ENCODE measurements around the gene KLF16. TPM values are rescaled to one million over a fixed set of nuclear protein-coding genes. Genes with fewer than 3 reads are reported as not detected.

The KLF16 gene
- total RNA-seq, 1 experiment from 2014 or later = 25.2 TPM

DNA sequence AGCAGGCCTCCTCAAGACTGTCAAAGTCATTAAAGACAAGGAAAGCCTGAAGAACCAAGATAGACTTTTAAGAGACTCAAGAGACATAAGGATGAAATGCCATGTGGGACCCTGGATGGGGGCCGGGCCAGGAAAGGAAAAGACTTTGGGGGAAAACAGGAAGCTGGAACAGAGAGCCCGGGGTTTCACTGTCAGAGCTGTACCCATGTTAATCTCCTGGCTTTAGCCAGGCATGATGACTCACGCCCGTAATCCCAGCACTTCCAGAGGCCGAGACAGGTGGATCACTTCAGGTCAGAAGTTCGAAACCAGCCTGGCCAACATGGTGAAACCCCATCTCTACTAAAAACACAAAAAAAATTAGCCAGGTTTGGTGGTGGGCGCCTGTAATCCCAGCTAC lies 5.6 kb upstream of the KLF16 start:
- no peak for DNase-seq (ENCODE audit: low spot score)

DNA sequence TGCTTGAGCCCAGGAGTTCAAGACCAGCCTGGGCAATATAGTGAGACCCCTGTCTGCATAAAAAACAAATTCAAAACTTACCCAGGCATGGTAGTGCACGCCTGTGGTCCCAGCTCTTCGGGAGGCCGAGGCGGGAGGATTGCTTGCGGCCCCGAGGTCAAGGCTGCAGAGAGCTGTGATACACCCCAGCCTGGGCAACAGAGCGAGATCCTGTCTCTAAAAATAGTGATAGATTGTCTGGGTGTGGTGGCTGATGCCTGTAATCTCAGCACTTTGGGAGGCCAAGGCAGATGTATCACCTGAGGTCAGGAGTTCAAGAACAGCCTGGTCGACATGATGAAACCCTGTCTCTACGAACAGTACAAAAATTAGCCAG lies 4.0 kb upstream of the KLF16 start:
- no peak for DNase-seq (ENCODE audit: low spot score)

DNA sequence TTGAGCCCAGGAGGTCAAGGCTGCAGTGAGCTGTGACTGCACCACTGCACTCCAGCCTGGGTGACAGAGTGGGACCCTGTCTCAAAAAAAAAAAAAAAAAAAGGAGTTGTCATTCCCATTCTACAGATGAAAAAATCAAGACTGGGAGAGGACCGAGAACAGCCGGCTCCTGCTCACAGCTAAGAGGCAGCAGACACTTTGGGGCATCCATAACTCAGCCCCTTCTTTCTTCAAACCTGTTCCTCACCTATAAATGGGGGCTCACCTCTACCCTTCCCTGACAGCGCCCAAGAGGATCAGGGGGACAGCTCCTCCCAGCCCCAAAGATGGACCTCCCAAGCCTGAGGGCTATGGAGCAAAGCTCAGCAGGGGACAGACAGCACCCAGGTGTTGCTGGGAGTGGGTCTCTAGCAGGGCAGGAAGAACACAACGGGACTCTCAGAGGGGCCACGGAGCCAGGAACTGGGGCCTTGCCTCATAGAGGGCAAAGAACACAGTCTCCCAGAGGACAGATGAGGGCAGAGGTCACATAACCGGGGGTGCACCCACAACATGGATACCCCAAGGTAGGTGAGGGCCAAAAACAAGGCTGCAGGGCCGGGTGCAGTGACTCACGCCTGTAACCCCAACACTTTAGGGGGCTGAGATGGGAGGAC lies 3.4 kb upstream of the KLF16 start:
- no peak for DNase-seq (ENCODE audit: low spot score)

DNA sequence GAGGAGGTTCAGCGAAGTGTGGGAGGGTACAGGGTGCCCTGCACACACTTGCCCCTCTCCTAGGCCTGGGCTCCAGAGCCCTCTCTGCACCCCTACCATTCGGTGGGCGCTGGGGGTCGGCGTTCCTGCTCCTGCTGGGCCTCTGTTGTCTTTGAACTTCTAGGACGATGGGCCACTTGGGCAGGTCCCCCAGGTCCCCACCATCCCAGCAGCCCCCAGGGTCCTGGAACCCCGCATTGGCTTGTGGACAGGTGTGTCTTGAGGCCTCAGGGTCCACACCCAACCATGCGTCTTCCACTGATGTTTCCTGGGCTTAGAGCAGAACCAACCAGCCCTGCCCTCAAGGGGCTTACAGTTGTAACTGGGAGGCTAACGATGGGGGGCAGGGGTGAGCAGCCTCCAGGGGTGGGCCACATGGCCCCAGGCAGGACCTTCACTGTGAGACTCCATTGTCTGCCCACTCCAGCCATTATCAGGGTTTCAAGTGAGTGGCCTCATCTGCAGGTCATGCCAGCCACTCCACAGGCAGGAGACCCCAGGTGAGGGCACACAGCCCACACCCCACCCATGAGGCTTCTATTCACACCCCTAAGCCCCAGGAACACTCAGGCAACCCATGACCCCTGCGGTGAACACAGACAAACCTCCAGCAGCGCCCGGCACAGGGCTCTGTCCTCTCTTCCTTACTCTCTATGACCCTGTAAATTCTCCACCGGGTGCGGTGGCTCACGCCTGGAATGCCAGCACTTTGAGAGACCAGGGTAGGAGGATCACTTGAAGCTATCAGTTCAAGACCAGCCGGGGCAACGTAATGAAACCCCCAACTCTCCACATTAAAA lies 2.0 kb upstream of the KLF16 start:
- no peak for DNase-seq (ENCODE audit: low spot score)

DNA sequence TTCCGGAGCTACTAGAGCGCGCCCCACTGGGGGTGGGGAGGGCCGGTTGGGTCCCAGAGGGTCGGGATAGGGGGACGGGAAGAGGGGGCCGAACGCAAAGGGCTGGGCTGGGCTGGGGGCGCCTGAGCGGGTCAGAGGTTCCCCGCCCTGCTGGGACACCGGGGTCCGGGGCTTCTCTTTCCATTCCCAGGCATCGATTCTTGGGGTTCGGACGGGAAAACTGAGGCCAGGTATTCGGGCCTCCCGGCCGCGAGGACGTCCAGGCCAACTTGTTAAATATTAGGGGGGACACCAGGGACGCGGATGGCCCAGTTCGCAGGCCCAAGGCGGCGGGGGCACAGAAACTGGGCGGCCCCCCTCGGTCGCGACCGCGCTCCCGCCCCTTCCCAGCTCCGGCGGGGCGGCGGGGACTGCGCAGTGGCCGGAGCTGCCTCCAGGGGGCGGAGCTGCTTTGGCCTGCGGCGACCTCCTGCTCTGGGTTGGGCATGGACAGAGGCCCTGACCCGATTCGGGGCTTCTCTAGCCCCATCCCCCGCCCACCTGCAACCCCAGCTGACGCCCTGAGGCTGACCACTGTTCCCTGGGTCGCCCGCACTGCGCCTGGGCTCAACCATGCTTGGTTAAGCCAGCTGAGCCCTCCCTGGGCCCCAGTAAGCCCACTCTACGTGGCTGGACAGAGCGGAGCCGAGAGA lies 1.2 kb upstream of the KLF16 start:
- peak; percentile 60 for DNase-seq (ENCODE audit: low spot score)

DNA sequence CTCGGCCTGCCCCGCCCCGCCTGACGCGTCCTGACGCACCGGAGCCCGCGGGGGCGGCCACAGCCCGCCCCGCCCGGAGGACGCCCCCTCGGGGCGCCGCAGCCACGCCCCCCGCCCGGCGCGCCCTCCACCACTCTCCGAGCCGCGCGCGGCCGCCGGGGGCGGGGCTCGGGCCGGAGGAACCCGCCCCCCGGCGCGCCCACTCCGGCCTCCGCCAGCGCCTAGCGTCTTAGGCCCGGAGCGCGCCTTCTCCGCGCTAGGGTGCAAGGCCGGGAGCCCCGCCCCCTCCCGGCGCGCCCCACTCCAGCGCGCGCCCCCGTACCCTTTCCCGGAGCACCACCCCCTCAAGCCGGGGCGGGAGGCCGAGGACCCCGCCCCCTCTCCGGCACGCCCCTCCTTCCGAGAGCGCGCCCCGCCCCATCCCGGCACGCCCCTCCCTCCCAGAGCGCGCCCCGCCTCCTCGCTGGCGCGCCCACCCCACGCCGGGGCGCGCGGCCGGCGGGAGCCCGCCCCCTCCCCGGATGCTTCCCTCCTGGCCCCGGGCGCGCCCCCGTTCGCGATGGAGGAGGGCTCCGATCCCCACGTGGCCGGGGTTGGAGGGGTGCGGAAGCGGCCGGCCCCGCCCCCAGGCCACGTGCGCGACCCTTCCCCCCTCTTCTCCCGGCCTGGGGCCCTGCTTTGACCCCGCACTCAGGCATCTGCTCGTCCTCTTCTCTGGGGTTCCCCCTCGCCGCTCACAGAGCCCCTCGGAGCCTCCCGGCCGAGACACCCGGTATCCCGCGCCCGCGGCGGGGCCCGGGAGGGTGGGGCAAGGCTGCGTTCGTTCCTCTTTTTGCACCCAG lies 480 bp upstream of the KLF16 start:
- peak; percentile 85 for DNase-seq (ENCODE audit: low spot score)

DNA sequence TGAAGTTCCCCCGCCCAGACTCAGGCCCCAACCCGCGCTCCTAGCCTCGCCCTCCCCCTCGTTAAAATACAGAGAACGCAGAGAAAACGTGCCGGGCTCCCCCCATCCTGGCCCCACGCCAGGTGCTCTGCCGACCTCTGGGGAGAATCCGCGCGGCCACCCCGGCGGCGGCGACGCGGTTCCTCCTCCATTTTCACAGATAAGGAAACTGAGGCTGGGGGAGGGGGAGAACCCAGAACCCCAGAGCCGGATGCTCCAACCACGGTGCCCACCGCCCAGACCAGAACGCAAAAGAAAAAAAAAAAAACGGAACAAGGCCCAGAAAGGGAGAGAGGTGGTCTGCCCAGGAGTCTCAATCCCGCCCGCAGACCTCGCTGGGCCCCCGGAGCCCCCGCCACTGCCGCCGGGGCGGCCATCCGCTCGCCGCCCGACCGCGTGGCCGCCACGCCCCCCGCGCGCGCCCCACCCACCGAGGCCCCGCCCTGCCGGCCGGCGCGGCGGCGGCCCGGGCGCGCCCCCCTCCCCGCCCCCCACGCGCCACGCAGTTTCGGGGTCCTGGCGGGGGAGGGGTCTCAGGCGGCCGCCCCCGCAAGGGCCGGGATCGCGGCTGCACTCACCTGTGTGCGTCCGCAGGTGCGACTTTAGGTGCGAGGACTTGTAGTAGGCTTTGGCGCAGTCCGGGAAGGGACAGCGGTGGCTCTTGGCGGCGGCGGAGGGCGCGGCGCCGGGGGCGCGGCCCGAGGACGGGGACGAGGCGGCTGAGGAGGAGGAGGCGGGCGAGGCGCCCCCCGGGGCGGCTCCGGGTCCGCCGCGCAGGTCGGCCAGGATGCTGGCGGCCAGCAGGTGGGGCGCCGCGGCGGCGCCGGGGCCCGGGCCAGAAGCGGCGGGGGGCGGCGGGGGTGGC lies 703 bp downstream of the KLF16 start:
- peak; percentile 12 for DNase-seq (ENCODE audit: low spot score)

DNA sequence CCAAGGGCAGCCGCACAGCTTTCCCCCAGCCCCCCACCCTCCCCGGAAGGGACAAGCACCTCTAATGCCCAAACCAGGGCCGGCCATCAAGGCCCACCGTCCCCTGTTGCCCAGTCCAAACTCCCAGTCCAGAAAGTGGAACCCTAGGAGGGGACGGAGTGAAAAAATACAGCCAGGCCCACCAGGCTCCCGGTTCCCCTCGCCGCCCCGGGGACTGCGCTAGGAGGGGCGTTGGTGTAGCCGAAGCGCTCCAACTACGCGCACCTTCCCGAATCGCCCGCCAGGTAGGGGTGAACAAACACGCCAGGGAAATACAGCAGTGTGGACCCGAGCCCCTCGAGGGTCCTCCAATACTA lies 1.3 kb downstream of the KLF16 start:
- peak; percentile 18 for DNase-seq (ENCODE audit: low spot score)

DNA sequence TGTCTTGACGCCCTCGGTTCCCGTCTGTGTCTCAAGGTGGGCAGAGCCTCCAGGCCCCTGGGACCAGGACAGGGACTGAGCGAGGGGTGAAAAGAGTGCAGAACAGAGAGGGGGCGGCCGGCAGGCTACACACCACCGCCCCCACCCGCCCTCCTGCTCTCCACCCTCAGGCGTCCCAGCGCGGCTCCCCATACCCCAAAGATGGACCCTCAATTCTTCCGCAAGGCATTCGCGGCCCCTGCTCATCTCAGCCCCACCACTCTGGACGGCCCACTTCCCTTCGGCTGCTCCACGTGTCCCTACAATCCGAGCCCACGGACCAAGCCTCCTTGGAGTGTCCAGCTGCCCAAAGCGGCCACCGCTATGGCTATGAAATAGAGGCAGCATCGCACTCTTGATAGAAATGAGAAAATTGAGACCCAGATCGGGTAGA lies 1.8 kb downstream of the KLF16 start:
- peak; percentile 20 for DNase-seq (ENCODE audit: low spot score)

DNA sequence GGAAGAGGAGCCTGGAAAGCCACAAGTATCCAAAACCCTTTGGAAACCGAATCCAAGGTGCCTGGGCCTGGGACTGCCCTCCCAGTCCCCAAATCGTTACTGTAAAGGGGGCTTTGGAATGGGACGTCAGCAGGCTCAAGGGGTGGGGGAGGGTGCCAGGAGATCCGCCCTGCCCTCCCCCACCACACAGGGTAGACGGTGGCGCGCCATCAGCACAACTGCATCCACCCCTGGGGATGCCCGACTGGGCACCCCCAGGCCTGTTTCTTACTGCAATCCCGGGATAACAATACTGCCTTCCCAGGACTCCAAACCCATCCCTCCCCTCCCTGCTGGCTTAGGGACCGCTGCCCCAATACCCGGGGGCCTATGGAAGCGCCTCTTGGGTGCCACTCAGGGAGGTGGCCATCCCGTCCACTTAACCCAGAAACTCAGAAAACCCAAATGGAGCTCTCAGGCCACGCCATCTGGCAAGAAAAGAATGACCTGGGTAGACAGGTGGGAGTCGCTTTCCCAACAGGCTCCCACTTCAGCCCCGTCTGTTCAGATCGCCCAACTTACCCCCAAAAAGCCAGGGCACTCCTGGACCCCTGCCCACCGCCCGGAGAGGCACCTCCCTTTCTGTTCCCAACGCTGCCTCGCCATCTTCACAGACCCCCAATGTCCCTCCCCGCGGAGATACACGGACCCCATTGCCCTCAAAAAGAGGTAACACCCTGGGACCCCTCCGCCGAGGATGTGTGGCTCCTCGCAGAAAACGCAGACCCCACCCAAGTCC lies 2.4 kb downstream of the KLF16 start:
- DNase-seq (ENCODE audit: low spot score) = peak; percentile 16

DNA sequence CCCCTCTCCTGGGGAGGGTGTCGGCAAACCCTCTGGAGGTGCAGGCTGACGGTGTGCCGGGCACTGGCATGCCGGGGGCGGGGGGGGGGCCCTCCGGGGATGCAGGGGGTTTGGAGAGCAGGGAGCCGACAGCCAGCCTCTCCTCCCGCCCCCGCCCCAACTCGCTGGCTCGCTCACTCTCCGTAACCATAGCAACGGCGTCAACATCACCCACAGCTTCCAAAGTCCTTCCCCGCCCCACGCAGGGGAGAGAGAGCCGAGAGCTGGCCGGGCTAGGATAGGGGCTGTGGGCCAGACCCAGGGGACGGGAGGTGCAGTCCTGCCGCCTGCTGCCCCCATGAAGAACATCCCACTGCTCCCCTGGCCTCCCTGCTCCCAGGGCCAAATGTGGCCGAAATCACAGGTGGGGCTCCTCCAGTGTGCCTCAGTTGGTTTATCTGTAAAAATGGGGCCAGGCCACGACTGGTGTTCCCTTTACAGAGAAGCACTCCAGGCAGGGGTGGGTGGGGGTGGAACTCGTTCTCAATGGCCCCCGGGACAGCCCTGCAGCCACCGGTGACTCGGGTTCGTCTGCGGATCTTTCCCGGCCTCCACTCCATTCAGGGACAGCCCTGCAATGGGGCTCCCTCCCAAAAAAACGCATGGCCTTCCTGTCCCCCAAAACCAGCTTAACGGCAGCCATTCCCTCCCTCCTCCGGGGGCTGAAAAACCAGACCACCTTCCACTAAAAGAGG lies 3.2 kb downstream of the KLF16 start:
- DNase-seq (ENCODE audit: low spot score) = peak; percentile 79

DNA sequence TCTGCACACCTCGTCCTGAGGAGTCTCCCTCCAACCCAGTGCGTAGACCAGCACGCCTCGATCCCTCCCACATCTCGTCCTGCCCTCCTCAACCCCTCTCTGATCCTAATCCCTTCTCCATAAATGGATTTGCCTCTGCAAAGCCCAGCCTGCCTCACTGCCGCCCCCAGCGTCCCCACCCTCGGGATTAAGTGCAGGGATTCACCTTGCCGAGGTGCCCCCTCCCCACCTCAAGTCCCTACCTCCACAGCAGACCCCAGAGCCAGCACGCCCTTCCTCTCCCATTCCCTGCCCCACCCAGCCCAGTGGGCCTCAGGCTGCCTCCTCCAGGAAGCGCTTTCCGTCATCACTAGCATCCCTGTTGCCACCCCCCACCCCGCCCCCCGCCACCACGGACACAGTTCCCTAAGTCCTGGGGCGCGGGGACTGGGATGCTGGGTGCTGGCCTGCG lies 4.0 kb downstream of the KLF16 start:
- DNase-seq (ENCODE audit: low spot score) = peak; percentile 8

DNA sequence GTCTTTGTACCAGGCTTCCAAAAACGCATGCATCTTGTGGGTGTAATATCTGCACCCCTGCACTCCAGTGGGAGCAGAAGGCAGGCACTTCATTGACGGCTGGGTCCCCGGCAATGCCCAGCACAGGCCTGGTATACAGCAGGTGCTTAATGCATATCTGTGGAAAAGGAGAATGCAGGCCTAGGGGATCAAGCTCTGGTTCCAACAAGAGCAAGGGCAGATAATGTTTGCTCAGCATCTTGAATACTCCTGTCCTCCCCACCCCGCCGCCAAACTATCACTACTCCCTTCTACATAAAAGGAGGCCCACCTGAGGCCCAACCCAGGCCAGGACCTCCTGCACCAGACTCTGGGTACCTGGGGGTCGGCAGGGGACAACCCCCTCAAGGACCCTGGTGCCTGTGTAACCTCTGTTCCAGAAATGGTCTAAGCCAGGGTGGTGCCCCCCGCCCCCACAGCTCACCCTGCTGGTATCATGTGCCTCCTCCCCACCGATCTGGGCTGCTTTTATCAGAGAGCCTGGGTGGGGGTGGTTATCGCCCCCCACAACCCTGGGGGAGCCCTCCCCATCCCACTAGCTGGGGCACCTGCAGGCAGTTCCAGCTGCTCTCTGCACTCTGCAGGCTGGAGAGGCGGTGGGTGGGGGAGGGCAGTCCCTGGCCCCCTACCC lies 4.8 kb downstream of the KLF16 start:
- DNase-seq (ENCODE audit: low spot score) = no peak

DNA sequence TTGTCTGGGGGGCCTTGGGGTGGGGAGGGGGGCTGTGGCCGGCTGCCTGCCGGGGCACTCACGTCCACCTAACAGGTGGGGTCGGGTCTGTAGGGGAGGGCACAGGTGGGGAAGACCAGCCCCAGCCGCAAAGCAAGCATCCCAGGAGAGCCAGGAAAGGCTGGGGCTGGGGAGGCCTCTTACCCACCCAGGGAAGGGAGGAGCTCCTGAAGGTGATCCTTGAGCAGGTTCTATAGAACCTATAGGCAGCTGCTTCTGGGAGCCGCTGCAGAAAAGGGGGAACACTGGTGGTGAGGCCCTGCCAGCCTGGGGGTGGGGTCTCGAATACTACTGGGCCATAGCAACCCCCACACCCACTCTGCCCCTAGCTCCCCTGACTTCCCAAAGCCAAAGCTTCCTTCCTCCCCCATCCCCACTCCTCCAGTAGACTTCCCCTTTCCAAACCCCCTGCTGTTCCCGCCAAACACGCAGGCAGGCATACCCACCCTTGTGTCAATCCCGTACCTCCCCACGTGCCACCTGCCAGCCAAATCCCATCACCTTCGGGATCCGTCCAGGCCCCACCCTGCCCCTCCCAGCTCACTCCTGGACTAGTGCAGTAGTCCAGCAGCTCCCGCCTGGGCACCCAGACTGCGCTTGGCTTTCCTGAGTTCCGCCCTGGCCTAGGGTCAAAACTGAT lies 5.6 kb downstream of the KLF16 start:
- DNase-seq (ENCODE audit: low spot score) = no peak

DNA sequence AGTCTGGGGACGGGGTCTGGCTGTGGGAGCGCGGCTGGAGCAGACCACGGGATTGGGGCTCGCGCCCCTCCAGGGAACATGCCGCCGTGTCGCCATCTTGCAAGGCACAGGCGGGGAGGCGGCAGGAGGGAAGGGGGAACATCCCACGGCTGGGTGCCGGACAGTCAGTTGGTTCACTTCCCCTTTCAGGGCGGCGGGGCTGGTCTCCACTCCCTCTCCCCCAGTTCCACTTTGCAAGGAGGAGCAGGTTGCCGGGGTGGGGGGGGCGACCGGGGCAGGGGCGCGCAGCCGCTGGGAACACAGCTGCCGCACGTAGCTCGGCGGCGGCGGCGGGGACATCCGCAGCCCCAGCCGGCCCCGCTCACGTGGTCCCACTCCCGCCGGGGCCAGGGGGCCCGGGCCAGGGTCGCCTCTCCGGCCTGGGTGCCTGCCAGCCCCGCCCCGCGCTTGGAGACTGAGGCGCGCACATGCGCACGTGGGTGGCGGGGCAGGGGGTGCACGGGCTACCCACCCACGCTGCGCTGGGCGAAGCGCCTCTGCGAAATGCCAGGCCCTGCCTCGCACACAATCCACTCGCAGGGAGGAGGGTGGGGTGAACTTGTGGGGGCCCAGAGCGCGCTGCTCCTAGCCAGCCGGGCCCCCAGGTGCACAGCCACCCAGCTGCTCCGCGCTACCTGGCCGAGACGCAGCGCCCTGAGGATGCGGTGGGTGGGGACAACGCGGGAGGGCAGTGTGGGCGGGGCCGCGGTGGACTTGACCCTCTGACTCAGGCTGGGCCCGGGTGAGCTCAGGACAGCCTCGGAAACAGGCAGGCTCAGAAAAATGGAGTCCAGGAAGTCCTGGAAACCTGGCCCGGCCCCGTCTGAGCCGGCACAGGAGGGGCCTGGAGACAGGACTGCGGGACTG lies 6.4 kb downstream of the KLF16 start:
- DNase-seq (ENCODE audit: low spot score) = peak; percentile 85

DNA sequence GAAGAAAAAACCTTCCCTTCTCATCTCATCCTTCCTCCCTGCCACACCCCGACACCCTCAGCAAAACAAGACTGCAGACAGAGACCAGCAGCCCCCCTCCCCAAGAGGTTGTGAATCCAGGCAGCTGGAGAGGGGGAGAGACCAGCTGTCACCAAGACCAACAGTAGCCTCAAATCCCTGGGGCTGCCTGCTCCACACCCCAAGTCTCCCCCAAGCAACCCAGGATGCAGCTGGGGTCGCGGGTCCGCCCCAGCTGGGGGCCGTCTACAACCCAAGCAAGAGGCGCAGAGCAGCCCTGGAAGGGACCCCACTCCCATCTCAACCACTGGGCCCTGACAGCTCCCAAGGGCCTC lies 7.1 kb downstream of the KLF16 start:
- DNase-seq (ENCODE audit: low spot score) = no peak

DNA sequence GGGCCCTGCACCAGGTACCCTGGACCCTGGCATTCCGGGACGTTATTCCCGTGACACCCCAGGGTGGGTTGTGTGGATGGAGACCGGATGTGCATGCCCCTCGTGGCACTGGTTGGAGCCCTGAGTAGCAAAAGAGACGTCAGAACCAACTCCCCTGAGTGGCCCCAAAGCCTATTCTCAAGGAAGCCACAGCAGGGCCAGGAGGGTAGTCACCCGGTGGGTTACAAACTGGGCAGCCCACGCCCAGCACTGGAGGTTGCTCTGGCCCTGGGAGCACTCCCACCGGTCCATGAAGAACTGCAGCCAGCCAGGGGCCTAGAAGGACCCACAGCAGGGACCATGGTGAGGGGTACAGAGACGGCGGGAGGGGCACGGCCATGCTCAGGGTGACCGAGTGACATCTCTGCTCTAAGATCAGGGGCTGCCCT lies 7.5 kb downstream of the KLF16 start:
- no peak for DNase-seq (ENCODE audit: low spot score)
